HEK293 (cell line): ENCODE measurements around the gene CCDC32.

Experiments
- GLI2 ChIP-seq: fragments of 450-650 bp; formaldehyde crosslinking; IDR thresholded peaks from 2 replicates; pipeline ENCODE4; 2017; ENCODE audit warnings: missing biosample characterization, missing genetic modification characterization, low read depth, borderline replicate concordance
- IKZF3 ChIP-seq: fragments of 450-650 bp; IDR thresholded peaks from 2 replicates; pipeline ENCODE4 v1.5.0; 2018; ENCODE audit warnings: missing biosample characterization, mild to moderate bottlenecking, missing genetic modification characterization, moderate library complexity
- KLF8 ChIP-seq: fragments of 450-650 bp; formaldehyde crosslinking; IDR thresholded peaks from 2 replicates; pipeline ENCODE4 v1.5.1; 2016; ENCODE audit warnings: missing biosample characterization, missing genetic modification characterization
- PRDM10 ChIP-seq: fragments of 450-650 bp; formaldehyde crosslinking; IDR thresholded peaks from 2 replicates; pipeline ENCODE4 v1.5.1; 2016; ENCODE audit warnings: missing biosample characterization, missing genetic modification characterization
- REST ChIP-seq: fragments of 450-650 bp; formaldehyde crosslinking; IDR thresholded peaks from 2 replicates; pipeline ENCODE4 v1.5.1; 2016; ENCODE audit warnings: missing biosample characterization, missing genetic modification characterization
- TCF7L2 ChIP-seq: IDR thresholded peaks from 2 replicates; pipeline ENCODE4 v1.6.1; 2011; ENCODE audit warnings: low read depth, mild to moderate bottlenecking, inconsistent platforms, low read length, moderate library complexity, borderline replicate concordance
- ZNF16 ChIP-seq: fragments of 450-650 bp; formaldehyde crosslinking; IDR thresholded peaks from 2 replicates; pipeline ENCODE4 v1.5.1; 2016; ENCODE audit warnings: low read depth, missing biosample characterization, missing genetic modification characterization
- ZNF2 ChIP-seq: fragments of 450-650 bp; formaldehyde crosslinking; IDR thresholded peaks from 2 replicates; pipeline ENCODE4 v1.5.1; 2016; ENCODE audit warnings: missing biosample characterization, missing genetic modification characterization
- ZNF239 ChIP-seq: fragments of 450-650 bp; formaldehyde crosslinking; IDR thresholded peaks from 2 replicates; pipeline ENCODE4 v1.5.1; 2016; ENCODE audit warnings: missing biosample characterization, missing genetic modification characterization
- ZNF274 ChIP-seq, 2 experiments: fragments of 200-500 bp in 1 of 2; fragments of 450-650 bp in 1 of 2; sonication (Bioruptor generic) in 1 of 2; formaldehyde crosslinking in 1 of 2; IDR thresholded peaks; 2 replicates each; pipeline versions ENCODE4 v1.5.1 to v1.6.1; 2014 to 2016; ENCODE audit warnings: borderline replicate concordance in 1 of 2, inconsistent platforms in 1 of 2, low read length in 1 of 2, missing biosample characterization in 1 of 2, missing genetic modification characterization in 1 of 2
- ZNF354C ChIP-seq: fragments of 450-650 bp; formaldehyde crosslinking; IDR thresholded peaks from 2 replicates; pipeline ENCODE4 v1.5.1; 2016; ENCODE audit warnings: missing biosample characterization, missing genetic modification characterization, low read depth, borderline replicate concordance
- ZNF362 ChIP-seq: fragments of 450-650 bp; formaldehyde crosslinking; IDR thresholded peaks from 2 replicates; pipeline ENCODE4 v1.5.1; 2016; ENCODE audit warnings: missing biosample characterization, missing genetic modification characterization
- ZNF366 ChIP-seq: fragments of 450-650 bp; formaldehyde crosslinking; conservative IDR thresholded peaks from 2 replicates; pipeline ENCODE4 v1.5.1; 2016; ENCODE audit warnings: missing biosample characterization, missing genetic modification characterization
- ZNF529 ChIP-seq: fragments of 450-650 bp; formaldehyde crosslinking; IDR thresholded peaks from 2 replicates; pipeline ENCODE4 v1.5.1; 2017; ENCODE audit warnings: missing genetic modification characterization, missing biosample characterization; ENCODE audit not compliant: insufficient replicate concordance
- ZNF600 ChIP-seq: fragments of 450-650 bp; formaldehyde crosslinking; IDR thresholded peaks from 2 replicates; pipeline ENCODE4 v1.5.1; 2016; ENCODE audit warnings: missing biosample characterization, missing genetic modification characterization
- ZNF692 ChIP-seq: fragments of 450-650 bp; formaldehyde crosslinking; IDR thresholded peaks from 2 replicates; pipeline ENCODE4 v1.5.1; 2016; ENCODE audit warnings: missing biosample characterization, missing genetic modification characterization

Gene CCDC32

GRCh38 chr15:40594429-40594836 is 29.6 kb upstream of the CCDC32 start (continued):
- no peak for TF ChIP-seq ZNF16
- TF ChIP-seq ZNF366 (tag by site-specific recombination) = 0 out of 2 replicates have a peak, but pooled peaks have one; percentile 30
- TF ChIP-seq ZNF2 (tag by site-specific recombination) = peak; percentile 52; the same call in 1 of the 2 replicates
- no peak for TF ChIP-seq REST (tag by site-specific recombination)
- TF ChIP-seq PRDM10 (tag by site-specific recombination) = peak; percentile 94
- peak; percentile 65; the same call in 1 of the 2 replicates for TF ChIP-seq KLF8 (tag by site-specific recombination)
- no peak for TF ChIP-seq ZNF354C (tag by site-specific recombination)
- TF ChIP-seq GLI2 (tag by site-specific recombination) = no peak
- TF ChIP-seq IKZF3 = no peak
- peak; percentile 74; the same call in 1 of the 2 replicates for TF ChIP-seq ZNF692
- TF ChIP-seq ZNF239 (tag by site-specific recombination) = no peak
- peak; percentile 75 for TF ChIP-seq ZNF600 (tag by site-specific recombination)
- no peak for TF ChIP-seq ZNF274 (IDR thresholded peaks at IDR 0.05; ENCODE audit: low read length)
- TF ChIP-seq ZNF274 (tag by site-specific recombination; IDR thresholded peaks at IDR 0.05; ENCODE audit: borderline replicate concordance) = no peak
- TF ChIP-seq ZNF529 (tag by site-specific recombination) = no peak
- TF ChIP-seq TCF7L2 = no peak
- TF ChIP-seq ZNF362 (tag by site-specific recombination) = no peak
